Kidney (tissue), 22 donors: ENCODE data around the gene ZNF74. TPM values are rescaled to one million over a fixed set of nuclear protein-coding genes. Genes with fewer than 3 reads are reported as not detected.
"Not testable (repeated sequence)": the region's sequence is repeated elsewhere in the genome, so short reads cannot be mapped to it uniquely, and the experiment has no call there.

ENCODE experiments used
- DNase-seq, 5 donors: peaks; one replicate each; pipeline ENCODE4 v3.0.0-alpha.2; 2013 to 2020
- FAIRE-seq: peaks from 2 replicates; lab custom pipeline; 2012; peaks lifted over from hg19 to GRCh38; lab: Jason Lieb, UNC
- H3K27ac ChIP-seq, 2 donors: one replicate each; pipeline ENCODE4 v1.7.0; 2013; ENCODE audit warnings: low read depth in 2 of 2, low read length in 2 of 2, inconsistent platforms in 1 of 2
- H3K27me3 ChIP-seq: one replicate; pipeline ENCODE4 v1.7.1; 2013; ENCODE audit warnings: low read length, inconsistent platforms; ENCODE audit not compliant: control insufficient read depth, insufficient read depth
- H3K36me3 ChIP-seq, 3 donors: one replicate each; pipeline versions ENCODE4 v1.7.0 to v1.7.1; 2013; ENCODE audit warnings: low read length in 3 of 3, control low read depth in 1 of 3, inconsistent platforms in 1 of 3; ENCODE audit not compliant: insufficient read depth in 3 of 3, control insufficient read depth in 2 of 3
- H3K4me1 ChIP-seq, 3 donors: one replicate each; pipeline versions ENCODE4 v1.7.0 to v1.7.1; 2013; ENCODE audit warnings: low read length in 3 of 3, inconsistent platforms in 1 of 3, low read depth in 1 of 3; ENCODE audit not compliant: control insufficient read depth in 2 of 3, insufficient read depth in 2 of 3
- H3K4me3 ChIP-seq, 3 donors: one replicate each; pipeline versions ENCODE4 v1.7.0 to v1.8.1; 2013; ENCODE audit warnings: low read length in 3 of 3, control low read depth in 1 of 3, inconsistent platforms in 1 of 3
- H3K9ac ChIP-seq, 3 donors: one replicate each; pipeline versions ENCODE4 v1.7.0 to v1.7.1; 2013; ENCODE audit warnings: low read length in 3 of 3, control low read depth in 1 of 3, inconsistent platforms in 1 of 3
- H3K9me3 ChIP-seq, 3 donors: one replicate each; pipeline versions ENCODE4 v1.7.0 to v1.7.1; 2013; ENCODE audit warnings: low read length in 3 of 3, control low read depth in 1 of 3, inconsistent platforms in 1 of 3; ENCODE audit not compliant: control insufficient read depth in 2 of 3, insufficient read depth in 1 of 3
- intact Hi-C: fragments of 100-400 bp; cut with DNase I; formaldehyde crosslinking; loops from one replicate; pipeline ENCODE4 v1.11.1; 2022
- long read RNA-seq, 10 donors: library from polyadenylated mRNA in 1 of 10; unstranded in 1 of 10; transcript quantifications; one replicate each; pipeline ENCODE4 v2.0.0 and lab custom pipeline, GENCODE V29; 2021 to 2026
- polyA plus RNA-seq: library from polyadenylated mRNA; stranded (reverse); fragments of 350-450 nt; fragmentation: Illumina TruSeq; extraction: RNeasy Lipid Tissue Mini Kit (QIAGEN cat#74804); gene quantifications from one replicate; pipeline ENCODE4 v1.2.3, GENCODE V29; 2014; ENCODE audit warnings: low read depth, low replicate concordance; ENCODE audit not compliant: insufficient read depth
- total RNA-seq: library from RNA; stranded (reverse); fragmentation: NEBNext Ultra II Directional; extraction: Animal tissue kit (Norgen Biotek cat#: 25700); gene quantifications from one replicate; pipeline ENCODE4 v1.2.1, GENCODE V29; 2021
- TF ChIP-seq, protein P1 (sequence below): IDR thresholded peaks from 3 replicates; pipeline ENCODE4 v1.5.1; 2012; ENCODE audit warnings: mild to moderate bottlenecking, moderate library complexity, borderline replicate concordance; ENCODE audit not compliant: insufficient read depth; ENCODE audit errors: extremely low read depth
- donor health status: control.
- donor health status: control.
- donor health status: control.
- donor health status: control.
- donor health status: control.
- donor health status: DM: yes; HTN: yes; CAD: no.
- donor health status: Normal renal cell carcinoma (clear cell type).

ZNF74 gene
- total RNA-seq: 6.5 TPM
- 3.7 TPM for polyA plus RNA-seq
- long read RNA-seq, donor 1, partial matches to known transcripts: 0 of 1 reads
- long read RNA-seq, donor 1, other reads (novel, unspliced or antisense): 0 of 1 reads
- long read RNA-seq, donor 2, partial matches to known transcripts: 0 of 4 reads
- long read RNA-seq, donor 2, other reads (novel, unspliced or antisense): 0 of 4 reads
- long read RNA-seq, donor 3, partial matches to known transcripts: 0 of 1 reads
- long read RNA-seq, donor 3, other reads (novel, unspliced or antisense): 0 of 1 reads
- long read RNA-seq, donor 4, partial matches to known transcripts: 0 of 4 reads
- long read RNA-seq, donor 4, other reads (novel, unspliced or antisense): 0 of 4 reads
- long read RNA-seq, donor 5, partial matches to known transcripts: 0 of 1 reads
- long read RNA-seq, donor 5, other reads (novel, unspliced or antisense): 0 of 1 reads
- long read RNA-seq, donor 6, partial matches to known transcripts: 0 of 1 reads
- long read RNA-seq, donor 6, other reads (novel, unspliced or antisense): 0 of 1 reads
- long read RNA-seq, donor 7, transcript ZNF74-202 (5 exons, 3,159 nt): major isoform, 5 of 9 reads
- long read RNA-seq, donor 7, partial matches to known transcripts: 0 of 9 reads
- long read RNA-seq, donor 7, other reads (novel, unspliced or antisense): 3 of 9 reads
- long read RNA-seq, donor 8, partial matches to known transcripts: 7 of 15 reads
- long read RNA-seq, donor 8, other reads (novel, unspliced or antisense): 5 of 15 reads
- long read RNA-seq, donor 9: 0 reads
- long read RNA-seq, donor 10, partial matches to known transcripts: 0 of 6 reads
- long read RNA-seq, donor 10, other reads (novel, unspliced or antisense): 0 of 6 reads

DNA sequence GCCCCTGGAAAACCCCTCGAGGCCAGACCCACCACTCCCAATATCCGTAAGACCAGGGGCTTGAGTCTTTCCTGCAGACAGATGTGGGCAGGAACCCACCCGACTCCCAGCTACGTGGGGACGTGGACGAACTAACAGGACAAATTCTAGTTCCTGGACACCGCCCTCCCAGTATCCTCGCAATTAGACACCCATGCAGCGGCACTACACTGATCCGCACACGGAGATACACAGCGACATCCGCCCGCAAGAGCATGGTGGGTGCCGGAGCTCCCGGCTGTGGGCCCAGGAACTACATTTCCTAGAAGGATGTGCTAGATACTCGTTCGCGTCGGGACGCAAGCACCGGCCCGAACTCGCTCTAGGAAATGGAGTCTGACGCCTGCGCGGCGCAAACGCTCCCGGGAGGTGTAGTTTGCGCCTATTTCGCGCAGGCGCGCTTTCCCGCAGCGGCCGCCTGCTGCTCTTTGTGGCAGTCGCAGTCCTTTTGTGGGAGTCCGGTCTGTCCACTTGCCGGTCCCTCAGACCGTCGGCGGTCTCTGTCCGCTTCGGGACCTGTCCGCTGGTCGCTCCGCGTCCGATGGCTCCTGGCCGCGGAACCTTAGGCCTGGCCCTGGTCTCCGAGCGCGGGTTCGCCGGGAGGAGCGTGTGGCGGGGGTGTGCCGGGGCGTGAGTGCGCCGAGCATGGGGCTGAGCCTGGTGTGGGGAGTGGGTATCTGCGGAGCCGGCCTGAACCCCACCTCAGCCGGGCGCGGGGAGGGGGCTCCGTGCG, at the start of gene ZNF74:
TSS of gene ZNF74 (plus strand) at position 447 of the 772 bp plus-strand sequence. CDS start 478 bp downstream, outside the sequence.
- Histone ChIP-seq H3K27me3 (no peaks in the 10 kb centered on the region), H3K4me3 (peak within 1 kb of the TSS; percentile 75 to 92 (median 87)), H3K27ac (peak within 1 kb of the TSS; percentile 65 to 80), H3K36me3 (no peaks in the 10 kb centered on the region), H3K9me3 (no peaks in the 10 kb centered on the region), H3K9ac (peak within 1 kb of the TSS; percentile 41 to 67 (median 60)), H3K4me1 (peaks cover 0 to 16% (median 0%) of the 10 kb centered on the region in 3 donors)
- no peak for FAIRE-seq
- intact Hi-C loops: no loop called here
- TF ChIP-seq, protein P1, sequence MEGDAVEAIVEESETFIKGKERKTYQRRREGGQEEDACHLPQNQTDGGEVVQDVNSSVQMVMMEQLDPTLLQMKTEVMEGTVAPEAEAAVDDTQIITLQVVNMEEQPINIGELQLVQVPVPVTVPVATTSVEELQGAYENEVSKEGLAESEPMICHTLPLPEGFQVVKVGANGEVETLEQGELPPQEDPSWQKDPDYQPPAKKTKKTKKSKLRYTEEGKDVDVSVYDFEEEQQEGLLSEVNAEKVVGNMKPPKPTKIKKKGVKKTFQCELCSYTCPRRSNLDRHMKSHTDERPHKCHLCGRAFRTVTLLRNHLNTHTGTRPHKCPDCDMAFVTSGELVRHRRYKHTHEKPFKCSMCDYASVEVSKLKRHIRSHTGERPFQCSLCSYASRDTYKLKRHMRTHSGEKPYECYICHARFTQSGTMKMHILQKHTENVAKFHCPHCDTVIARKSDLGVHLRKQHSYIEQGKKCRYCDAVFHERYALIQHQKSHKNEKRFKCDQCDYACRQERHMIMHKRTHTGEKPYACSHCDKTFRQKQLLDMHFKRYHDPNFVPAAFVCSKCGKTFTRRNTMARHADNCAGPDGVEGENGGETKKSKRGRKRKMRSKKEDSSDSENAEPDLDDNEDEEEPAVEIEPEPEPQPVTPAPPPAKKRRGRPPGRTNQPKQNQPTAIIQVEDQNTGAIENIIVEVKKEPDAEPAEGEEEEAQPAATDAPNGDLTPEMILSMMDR: no peak
- peak; percentile 93 to 98 (median 96) for DNase-seq

DNA sequence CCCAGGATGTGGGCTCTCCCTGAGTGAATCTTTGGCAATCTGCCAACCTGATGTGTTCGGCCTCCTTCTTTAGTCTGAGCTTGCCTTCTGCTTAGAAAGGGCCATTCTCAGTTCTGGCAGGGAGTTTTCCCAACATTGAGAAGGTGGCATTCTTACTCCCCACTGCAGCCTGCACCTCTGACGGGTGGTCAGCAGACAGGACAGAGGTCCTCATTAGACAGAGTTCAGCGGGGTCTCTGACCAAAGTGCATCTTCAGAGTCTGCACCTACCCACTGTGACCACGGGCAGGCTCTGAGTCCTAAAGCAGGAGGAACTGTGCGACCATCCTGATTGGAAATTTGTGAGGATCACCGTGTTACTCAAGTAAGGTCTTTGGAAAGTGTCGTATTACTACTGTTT, 47.4 kb upstream of the ZNF74 start:
- H3K9me3 ChIP-seq, H3K4me3 ChIP-seq, DNase-seq, H3K27ac ChIP-seq, H3K36me3 ChIP-seq, H3K27me3 ChIP-seq, H3K4me1 ChIP-seq, FAIRE-seq, H3K9ac ChIP-seq, intact Hi-C loops: not testable (repeated sequence)

DNA sequence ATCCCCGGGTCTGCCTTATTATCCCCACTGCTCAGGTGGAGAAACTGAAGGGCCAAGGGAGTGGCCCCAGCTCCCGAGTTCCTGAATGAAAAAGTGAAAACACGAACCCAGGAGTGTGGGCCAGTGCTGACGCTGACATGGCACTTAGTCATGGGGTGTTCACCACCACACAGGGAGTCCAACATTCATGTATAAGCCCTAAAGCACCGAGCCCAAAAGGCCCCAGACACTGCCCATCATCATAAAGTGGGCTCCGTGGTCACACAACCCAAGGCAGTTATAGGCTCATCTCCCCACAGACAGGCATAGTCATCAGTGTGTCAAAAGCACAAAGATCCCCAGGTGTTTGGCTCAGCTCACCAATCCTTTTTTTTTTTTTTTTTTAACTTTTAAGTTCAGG, 41.4 kb upstream of the ZNF74 start:
- H3K4me1 ChIP-seq, FAIRE-seq, H3K9ac ChIP-seq, H3K4me3 ChIP-seq, DNase-seq, intact Hi-C loops, H3K9me3 ChIP-seq, H3K27ac ChIP-seq, H3K36me3 ChIP-seq, H3K27me3 ChIP-seq: not testable (repeated sequence)

DNA sequence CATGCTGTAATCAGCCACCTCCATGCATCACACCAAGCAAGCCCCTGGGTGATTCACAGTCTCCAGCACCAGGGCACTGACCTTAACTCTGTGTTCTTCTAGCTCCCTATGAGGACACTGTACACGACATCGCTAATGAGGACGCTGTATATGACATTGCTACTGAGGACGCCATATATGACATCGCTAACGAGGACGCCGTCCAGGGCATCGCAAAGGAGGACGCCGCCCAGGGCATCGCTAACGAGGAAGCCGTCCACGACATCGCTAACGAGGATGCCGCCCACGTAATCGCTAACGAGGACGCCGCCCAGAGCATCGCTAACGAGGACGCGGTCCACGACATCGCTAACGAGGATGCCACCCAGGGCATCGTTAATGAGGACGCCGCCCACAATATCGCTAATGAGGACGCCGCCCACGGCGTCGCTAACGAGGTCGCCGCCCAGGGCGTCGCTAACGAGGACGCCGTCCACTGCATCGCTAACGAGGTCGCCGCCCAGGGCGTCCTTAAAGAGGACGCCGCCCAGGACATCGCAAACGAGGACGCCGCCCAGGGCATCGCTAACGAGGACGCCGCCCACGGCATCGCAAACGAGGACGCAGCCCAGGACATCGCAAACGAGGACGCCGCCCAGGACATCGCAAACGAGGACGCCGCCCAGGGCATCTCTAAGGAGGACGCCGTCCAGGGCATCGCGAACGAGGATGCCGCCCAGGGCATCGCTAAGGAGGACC, 39.5 kb upstream of the ZNF74 start:
- Histone ChIP-seq H3K4me1 (no peaks in the 10 kb centered on the region), H3K9ac (no peak overlapping the region), H3K36me3 (no peaks in the 10 kb centered on the region), H3K27me3 (no peaks in the 10 kb centered on the region), H3K27ac (no peak overlapping the region), H3K4me3 (no peak overlapping the region), H3K9me3 (no peaks in the 10 kb centered on the region)
- FAIRE-seq (no peak), DNase-seq (no peak)
- TF ChIP-seq, protein P1: no peak
- intact Hi-C loops: no loop called here

DNA sequence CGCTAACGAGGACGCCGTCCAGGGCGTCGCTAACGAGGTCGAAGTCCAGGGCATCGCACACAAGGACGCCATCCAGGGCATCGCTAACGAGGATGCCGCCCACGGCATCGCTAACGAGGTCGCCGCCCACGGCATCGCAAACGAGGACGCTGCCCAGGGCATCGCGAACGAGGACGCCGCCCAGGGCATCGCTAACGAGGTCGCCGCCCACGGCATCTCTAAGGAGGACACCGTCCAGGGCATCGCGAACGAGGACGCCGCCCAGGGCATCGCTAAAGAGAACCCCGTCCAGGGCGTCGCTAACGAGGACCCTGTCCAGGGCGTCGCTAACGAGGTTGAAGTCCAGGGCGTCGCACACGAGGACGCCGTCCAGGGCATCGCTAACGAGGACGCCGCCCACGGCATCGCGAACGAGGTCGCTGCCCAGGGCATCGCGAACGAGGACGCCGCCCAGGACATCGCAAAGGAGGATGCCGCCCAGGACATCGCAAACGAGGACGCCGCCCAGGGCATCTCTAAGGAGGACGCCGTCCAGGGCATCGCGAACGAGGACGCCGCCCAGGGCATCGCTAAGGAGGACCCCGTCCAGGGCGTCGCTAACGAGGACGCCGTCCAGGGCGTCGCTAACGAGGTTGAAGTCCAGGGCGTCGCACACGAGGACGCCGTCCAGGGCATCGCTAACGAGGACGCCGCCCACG, 37.9 kb upstream of the ZNF74 start:
- H3K4me3 ChIP-seq, H3K27ac ChIP-seq, H3K9me3 ChIP-seq, H3K9ac ChIP-seq, H3K27me3 ChIP-seq, FAIRE-seq, H3K36me3 ChIP-seq, intact Hi-C loops, H3K4me1 ChIP-seq: not testable (repeated sequence)
- DNase-seq: peak in 1 of 5 donors; percentile 68
